ENCODE measurements around the gene ZNF445.

The ZNF445 gene

DNA sequence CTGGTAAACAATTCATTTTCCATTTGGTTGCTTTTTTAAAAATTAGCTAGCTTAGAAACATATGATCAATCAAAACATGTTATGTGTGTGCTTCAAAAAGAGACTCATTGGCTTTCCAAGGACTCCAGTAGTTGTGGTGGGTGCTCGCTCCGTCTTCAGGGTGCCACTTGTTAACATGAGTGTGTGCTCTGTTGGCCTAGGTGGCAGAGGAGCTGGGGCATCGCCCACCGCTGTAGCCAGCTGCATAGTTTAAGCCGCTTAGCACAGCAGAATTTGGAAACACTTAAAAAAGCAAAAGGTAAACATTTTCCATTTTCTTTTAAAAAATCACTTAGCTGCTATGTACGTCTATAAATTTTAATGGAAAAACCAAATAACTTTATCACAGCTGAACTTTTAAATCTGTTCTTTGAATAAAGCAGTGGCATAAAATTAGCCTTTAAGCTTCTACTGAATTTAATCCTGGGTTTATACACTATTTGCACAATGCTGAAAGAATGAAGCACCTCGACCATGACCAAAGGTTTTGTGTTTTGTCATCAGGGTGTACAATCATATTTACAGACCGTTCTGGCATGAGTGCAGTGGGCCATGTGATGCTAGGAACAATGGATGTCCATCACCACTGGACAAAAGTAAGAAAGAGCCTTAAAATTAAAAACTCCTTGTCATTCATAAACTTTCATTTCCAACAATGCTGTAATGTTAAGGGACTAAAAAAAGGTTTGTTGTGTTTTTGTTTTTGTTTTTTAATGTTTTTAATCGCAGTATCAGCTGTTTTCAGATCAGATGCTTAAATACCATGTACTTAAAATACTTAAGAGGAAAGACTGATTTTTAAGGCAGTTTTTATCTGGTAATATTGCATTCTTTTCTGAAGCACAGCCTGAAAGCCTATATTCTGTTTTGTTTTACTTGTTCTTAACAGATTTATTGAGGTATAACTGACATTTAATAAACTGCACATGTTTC, 81.0 kb downstream of the ZNF445 start:
- no peak for DNase-seq

DNA sequence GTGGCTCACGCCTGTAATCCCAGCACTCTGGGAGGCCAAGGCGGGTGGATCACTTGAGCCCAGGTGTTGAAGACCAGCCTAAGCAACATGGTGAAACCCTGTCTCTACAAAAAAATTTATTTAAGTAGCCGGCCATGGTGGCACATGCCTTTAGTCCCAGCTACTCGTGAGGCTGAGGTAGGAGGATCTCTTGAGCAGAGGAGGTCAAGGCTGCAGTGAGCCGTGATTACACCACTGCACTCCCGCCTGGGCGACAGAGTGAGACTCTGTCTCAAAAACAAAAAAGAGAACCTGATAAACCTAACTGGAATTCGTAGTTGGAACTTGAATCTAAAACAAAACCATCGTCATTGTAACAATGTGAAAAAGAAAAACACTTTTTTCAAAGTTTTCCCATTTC, 81.8 kb downstream of the ZNF445 start:
- no peak for DNase-seq

DNA sequence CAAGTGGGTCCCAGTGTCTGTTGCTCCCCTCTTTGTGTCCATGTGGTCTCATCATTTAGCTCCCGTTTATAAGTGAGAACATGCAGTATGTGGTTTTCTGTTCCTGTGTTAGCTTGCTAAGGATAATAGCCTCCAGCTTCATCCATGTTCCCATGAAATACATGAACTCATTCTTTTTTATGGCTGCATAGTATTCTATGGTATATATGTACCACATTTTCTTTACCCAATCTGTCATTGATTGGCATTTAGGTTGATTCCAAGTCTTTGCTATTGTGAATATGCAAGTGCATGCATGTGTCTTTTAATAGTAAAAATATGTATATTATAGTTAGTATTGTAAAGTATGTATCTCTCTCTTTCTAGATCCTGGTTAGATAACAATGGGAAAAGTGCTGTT, 85.0 kb downstream of the ZNF445 start:
- no peak for DNase-seq

DNA sequence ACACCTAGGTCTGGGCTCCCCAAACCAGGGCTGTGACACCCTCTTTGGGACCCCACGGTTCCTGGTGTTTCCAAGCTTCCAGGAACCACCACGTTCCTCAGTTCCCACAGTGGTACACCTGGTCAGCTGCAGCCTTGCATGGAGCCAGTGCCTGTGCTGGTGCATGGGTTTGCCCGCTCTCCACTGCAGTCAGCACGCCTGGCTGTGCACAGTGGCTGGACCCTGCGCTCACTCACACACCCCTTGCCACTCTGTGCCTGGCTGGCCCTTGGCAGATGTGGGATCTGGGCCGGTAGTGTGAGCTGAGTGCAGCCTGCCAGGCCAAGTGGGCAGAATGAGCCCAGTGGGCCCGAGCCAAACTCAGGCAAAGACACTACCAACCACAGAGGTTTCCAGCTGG, 90.1 kb downstream of the ZNF445 start:
- no peak for DNase-seq

Measured in activated CD4-positive, alpha-beta T cell treated with anti-CD3 and anti-CD28 coated beads, Interleukin-2, amount 50 U/mL, for 4 hours (primary cell).